ENCODE data around the gene OGFOD2.

The OGFOD2 gene

DNA sequence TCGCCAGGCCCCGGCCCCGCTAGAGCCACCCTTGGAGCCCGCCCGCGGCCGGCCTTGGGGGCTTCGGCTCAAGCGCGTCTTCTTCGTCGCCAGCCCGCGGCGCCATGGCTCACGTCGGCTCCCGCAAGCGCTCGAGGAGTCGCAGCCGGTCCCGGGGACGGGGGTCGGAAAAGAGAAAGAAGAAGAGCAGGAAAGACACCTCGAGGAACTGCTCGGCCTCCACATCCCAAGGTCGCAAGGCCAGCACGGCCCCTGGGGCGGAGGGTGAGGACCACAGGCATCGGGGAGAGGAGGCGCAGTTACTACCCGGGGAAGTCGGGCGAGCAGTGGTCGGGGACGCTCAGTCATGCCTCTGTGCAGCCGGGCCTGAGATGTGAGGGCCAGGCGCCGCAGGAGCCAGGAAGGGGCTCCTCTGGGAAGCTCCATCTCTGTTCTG lies 6.0 kb downstream of the OGFOD2 start:
- TF ChIP-seq, protein P1, sequence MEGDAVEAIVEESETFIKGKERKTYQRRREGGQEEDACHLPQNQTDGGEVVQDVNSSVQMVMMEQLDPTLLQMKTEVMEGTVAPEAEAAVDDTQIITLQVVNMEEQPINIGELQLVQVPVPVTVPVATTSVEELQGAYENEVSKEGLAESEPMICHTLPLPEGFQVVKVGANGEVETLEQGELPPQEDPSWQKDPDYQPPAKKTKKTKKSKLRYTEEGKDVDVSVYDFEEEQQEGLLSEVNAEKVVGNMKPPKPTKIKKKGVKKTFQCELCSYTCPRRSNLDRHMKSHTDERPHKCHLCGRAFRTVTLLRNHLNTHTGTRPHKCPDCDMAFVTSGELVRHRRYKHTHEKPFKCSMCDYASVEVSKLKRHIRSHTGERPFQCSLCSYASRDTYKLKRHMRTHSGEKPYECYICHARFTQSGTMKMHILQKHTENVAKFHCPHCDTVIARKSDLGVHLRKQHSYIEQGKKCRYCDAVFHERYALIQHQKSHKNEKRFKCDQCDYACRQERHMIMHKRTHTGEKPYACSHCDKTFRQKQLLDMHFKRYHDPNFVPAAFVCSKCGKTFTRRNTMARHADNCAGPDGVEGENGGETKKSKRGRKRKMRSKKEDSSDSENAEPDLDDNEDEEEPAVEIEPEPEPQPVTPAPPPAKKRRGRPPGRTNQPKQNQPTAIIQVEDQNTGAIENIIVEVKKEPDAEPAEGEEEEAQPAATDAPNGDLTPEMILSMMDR (IDR thresholded peaks at IDR 0.05; ENCODE audit: insufficient read depth, missing control alignments) = peak; percentile 2
- DNase-seq (ENCODE audit: insufficient read length, low spot score) = no peak
- FAIRE-seq = no peak

DNA sequence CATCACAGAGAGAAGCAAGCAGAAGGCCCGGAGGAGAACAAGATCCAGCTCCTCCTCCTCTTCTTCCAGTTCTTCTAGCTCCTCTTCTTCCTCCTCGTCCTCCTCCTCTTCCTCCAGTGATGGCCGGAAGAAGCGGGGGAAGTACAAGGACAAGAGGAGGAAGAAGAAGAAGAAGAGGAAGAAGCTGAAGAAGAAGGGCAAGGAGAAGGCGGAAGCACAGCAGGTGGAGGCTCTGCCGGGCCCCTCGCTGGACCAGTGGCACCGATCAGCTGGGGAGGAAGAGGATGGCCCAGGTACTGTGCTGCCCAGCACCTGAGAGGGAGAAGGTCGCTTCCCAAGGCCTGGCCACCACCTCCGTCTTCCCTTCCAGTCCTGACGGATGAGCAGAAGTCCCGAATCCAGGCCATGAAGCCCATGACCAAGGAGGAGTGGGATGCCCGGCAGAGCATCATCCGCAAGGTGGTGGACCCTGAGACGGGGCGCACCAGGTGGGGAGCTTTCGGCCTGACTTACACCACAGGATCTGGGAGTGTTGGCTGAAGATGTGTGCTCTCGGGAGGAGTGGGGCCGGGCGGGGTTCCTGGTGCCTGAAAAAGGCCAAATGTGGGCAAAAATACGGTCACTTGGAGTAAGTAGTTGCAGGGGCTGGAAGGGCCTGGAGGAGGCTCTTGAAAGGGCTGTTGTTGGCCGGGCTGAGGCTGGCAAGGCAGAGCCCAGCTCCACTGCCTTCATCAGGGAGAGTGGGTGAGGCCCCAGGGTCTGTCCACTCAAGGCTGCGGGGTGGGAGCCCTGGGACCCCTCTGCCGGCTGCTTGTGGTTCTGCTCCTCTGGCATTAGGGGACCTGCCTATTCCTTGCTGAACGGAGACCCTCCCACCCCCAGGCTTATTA lies 6.8 kb downstream of the OGFOD2 start:
- no peak for FAIRE-seq
- no peak for DNase-seq (ENCODE audit: insufficient read length, low spot score)
- TF ChIP-seq, protein P1 (IDR thresholded peaks at IDR 0.05; ENCODE audit: insufficient read depth, missing control alignments) = no peak

- FAIRE-seq (no peak), DNase-seq (ENCODE audit: insufficient read length, low spot score) (no peak)
- TF ChIP-seq, protein P1 (IDR thresholded peaks at IDR 0.05; ENCODE audit: insufficient read depth, missing control alignments) = no peak
Observed at GRCh38 chr12:122982477-122982815, 7.4 kb downstream of the OGFOD2 start.

- TF ChIP-seq, protein P1 (IDR thresholded peaks at IDR 0.05; ENCODE audit: insufficient read depth, missing control alignments) = no peak
- DNase-seq (ENCODE audit: insufficient read length, low spot score) (no peak), FAIRE-seq (no peak)
Observed at GRCh38 chr12:122982963-122983788, 8.1 kb downstream of the OGFOD2 start.

- TF ChIP-seq, protein P1 (IDR thresholded peaks at IDR 0.05; ENCODE audit: insufficient read depth, missing control alignments) = no peak
- DNase-seq (ENCODE audit: insufficient read length, low spot score) = no peak
- FAIRE-seq = no peak
Observed at GRCh38 chr12:122983789-122984515, 8.9 kb downstream of the OGFOD2 start.

GRCh38 chr12:122984612-122985337 lies 9.7 kb downstream of the OGFOD2 start:
- FAIRE-seq = no peak
- no peak for DNase-seq (ENCODE audit: insufficient read length, low spot score)

More at GRCh38 chr12:122984612-122985337, 9.7 kb downstream of the OGFOD2 start:
- TF ChIP-seq, protein P1 (IDR thresholded peaks at IDR 0.05; ENCODE audit: insufficient read depth, missing control alignments) = no peak
